ENCODE data around the gene CHMP4B.

CHMP4B gene, protein sequence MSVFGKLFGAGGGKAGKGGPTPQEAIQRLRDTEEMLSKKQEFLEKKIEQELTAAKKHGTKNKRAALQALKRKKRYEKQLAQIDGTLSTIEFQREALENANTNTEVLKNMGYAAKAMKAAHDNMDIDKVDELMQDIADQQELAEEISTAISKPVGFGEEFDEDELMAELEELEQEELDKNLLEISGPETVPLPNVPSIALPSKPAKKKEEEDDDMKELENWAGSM

DNA sequence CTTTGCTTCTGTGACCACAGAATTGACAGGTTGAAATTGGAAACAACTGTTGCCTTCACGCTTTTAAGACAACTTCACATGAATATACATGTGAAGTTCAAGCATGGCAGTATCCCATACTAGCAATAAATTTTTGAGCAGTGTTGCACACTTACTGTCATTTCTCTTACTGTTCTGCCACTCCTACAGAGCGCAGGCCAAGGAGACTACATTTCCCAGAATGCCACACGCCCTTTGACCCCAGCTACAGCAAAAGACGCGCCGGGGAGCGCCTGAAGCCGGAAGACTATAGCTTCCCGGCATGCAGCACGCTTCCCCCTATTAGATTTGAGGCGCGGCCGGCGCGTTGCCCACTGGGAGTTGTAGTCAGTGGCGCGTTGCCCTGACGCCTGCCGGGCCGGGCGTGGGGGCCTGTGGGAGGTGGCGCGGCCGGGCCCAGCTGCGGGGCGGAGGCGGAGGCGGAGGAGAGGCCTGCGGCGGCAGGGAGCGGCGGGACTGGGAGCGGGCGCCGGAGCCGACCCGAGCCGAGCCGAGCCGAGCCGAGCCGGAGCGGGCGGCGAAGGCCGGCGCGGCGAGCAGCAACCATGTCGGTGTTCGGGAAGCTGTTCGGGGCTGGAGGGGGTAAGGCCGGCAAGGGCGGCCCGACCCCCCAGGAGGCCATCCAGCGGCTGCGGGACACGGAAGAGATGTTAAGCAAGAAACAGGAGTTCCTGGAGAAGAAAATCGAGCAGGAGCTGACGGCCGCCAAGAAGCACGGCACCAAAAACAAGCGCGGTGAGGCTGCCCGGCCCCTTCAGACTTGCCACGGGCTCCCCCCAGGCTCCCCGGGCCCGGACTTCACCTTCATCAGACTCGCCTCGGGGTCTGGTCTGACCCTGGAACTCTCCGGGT lies at the start of gene CHMP4B:
Gene CHMP4B, plus strand, starts transcription at position 464 of the 891 bp plus-strand sequence. Its CDS starts 121 bp downstream, at position 585.
- peak; percentile 95 for DNase-seq

DNA sequence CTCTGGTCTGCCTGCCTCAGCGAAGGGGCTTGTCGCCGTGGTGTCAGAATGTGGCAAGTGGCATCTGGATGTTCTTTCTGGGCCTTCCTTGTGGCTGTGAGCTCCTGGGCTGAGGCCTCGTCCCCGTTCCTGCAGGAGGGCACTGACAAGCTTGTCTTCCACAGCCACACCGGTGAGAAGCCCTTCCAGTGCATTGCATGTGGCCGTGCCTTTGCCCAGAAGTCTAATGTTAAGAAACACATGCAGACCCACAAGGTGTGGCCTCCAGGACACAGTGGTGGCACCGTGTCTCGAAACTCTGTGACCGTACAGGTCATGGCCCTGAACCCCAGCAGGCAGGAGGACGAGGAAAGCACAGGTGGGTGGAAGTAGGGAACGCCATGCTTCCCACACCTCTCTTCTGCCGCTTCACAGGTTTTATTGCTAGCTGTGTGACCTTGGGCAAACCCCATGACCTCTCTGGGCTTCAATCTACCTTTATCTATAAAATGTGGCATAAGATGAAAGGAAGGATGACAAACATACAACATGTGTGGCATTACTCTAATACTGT lies 49.4 kb upstream of the CHMP4B start:
- DNase-seq: no peak

DNA sequence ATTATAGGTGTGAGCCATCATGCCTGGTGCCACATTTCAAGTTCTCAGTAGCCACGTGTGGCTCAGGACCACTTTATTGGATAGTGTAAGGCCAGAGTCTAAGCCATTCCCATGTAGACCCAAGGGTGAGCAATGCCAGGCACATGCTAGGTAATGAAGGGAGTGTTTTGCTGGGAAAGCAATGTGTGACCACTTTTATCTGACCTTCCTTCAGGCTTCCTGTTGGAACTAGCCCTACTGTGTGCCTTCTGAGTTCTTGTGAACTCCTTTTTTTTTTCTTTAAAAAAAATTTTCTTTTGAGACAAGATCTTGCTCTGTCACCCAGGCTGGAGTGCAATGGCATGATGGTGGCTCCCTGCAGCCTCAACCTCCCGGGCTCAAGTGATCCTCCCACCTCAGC lies 46.0 kb upstream of the CHMP4B start:
- no peak for DNase-seq

DNA sequence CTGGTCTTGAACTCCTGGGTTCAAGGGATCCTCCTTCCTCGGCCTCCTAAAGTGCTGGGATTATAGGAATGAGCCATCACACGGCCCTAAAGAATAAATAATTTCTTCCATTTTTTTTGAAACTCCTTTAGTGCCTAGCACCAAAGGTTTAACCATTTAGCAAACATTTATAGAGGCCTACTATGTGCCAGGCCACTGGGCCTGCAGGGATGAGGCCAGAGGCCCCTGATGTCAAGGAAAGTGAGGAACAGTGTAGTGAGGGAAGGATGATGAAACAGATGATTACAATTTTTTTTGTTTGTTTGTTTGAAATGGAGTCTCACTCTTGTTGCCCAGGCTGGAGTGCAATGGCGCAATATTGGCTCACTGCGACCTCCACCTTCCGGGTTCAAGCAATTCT lies 45.6 kb upstream of the CHMP4B start:
- DNase-seq: no peak

DNA sequence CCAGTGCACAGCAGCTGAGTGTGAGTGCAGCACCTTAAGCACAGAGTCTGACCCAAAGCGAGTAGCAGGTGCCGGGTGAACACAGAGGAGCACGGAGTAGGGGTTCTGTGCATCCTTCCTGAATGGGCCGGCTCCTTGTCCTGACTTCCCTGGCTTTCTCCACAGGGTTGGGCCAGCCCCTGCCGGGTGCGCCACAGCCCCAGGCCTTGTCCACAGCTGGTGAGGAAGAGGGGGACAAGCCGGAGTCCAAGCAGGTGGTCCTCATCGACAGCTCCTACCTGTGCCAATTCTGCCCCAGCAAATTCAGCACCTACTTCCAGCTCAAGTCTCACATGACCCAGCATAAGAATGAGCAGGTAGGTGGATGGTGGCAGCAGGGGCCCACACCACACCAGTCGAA lies 44.5 kb upstream of the CHMP4B start:
- no peak for DNase-seq

DNA sequence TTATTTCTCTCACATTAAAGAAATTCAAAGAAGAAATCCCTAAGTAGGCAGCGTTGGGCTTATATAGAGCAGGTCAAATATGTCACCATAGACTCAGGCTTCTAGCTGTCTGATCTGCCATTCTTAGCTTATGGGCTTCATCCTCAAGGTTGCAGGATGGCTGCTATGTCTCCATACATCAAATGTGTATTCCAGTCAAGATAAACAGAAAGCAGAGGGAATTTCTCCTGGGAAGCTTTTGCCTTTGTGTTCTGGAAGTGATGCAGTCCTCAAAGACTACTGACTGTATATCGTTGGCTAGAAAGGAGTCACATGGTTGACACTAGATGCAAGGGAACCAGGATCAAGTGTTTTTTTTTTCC lies 43.4 kb upstream of the CHMP4B start:
- DNase-seq: no peak

DNA sequence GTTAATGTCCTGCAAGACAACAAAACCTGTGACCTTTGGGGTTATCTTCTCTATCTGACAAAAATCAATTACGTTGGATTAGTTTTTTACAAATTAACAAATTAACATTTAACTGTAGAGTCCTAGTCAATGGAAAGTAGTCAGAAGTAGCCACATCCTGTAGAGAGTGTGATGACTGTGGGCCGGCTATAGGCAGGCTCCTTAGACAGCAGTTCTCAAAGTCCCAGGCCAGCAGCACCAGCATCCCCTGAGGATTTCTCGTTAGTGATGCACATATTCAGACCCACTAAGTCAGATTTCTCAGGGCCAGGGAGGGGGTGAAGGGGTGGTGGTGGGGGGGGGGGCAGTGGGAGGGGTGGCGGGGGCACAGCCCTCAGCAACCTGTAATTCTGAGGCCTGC lies 42.1 kb upstream of the CHMP4B start:
- DNase-seq: no peak

DNA sequence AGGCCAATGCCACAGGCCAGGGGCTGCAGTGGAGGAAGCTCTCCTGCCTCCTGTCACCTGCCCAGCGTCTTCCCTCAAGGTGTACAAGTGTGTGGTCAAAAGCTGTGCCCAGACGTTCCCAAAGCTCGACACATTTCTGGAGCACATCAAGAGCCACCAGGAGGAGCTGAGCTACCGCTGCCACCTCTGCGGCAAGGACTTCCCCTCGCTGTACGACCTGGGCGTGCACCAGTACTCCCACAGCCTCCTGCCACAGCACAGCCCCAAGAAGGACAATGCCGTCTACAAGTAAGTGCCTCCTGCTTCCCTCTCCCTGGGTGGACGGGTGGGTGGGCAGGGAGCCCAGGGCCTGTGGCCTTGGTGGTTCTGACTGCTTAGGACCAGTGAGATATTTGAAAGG lies 41.1 kb upstream of the CHMP4B start:
- DNase-seq: no peak

DNA sequence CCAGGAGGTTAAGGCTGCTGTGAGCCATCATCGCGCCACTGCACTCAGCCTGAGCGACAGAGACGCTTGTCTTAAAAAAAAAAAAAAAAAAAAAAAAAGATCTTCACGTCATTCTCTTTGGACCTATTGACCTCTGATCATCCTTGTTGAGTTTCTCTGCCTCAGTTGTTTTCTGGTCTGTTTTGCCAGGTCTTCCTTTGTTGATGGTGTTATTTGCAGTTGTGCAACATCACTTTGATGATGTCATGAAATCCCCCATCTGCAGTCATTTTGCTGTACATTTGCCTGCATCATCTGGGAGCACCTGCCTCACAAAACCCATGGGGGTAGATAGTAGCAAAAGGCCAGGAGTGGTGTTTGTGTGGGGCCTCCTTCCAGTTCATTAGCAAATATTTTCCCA lies 39.2 kb upstream of the CHMP4B start:
- no peak for DNase-seq

DNA sequence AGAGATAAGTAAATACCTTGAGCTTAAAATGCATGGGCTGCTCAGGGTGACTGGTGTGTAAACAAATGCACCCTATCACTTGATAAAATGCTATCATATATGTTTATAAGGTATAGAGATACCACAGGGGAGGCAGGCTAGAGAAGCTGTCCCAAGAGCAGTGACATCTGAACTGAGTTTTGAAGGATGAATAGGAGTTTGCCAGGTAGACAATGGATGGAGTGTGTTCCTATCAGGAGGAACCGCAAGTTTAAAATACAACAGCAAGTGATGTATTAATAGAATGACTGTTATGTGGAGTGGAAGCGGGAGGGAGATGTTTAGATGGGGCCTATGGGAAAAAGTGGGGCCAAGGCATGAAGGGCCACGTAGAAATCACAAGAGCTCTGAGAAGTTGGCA lies 38.7 kb upstream of the CHMP4B start:
- no peak for DNase-seq

DNA sequence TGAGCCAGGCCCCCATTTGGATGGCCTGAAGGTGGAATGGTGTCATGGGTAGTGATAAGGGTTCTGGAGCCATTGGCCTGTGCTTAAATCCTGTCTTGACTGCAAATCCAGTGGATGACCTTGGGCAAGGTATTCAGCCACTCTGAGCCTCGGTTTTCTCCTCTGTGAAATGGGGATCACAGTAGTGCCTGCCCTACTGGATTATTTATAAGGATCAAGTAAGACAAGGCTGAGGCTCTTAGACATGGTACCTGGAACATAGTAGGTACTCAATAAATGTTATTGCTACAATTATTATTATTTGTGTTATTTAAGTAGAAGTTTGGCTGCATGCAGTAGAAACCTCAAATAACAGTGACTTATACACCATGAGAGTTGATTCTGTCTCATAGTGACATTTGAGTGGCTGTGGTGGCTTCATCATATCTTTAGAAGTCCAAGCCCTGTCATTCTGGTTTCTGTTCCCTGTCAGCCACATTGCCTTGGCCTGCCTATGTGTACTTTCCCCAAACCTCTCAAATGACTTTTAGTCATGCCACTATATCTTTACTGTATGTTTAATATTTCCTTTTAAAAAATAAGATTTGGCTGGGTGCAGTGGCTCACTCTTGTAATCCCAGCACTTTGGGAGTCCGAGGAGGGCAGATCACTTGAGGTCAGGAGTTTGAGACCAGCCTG lies 37.6 kb upstream of the CHMP4B start:
- no peak for DNase-seq

DNA sequence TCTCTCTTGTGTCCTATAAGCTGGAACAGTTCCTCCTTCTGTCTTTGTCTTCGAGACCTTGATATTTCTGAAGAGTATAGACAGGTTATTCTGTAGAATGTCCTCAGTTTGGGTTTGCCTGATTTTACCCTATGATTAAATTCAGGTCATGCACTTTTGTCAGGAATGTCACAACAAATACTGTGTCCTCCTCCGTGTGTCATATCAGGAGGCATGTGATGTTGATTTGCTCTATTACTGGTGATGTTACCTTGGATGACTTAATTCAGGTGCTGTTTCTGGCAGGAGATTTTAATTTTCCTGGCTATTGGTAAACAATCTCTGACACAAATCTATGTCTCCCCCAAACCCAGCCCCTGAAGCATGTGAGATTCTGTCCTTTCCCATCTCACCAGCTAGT lies 33.3 kb upstream of the CHMP4B start:
- no peak for DNase-seq

DNA sequence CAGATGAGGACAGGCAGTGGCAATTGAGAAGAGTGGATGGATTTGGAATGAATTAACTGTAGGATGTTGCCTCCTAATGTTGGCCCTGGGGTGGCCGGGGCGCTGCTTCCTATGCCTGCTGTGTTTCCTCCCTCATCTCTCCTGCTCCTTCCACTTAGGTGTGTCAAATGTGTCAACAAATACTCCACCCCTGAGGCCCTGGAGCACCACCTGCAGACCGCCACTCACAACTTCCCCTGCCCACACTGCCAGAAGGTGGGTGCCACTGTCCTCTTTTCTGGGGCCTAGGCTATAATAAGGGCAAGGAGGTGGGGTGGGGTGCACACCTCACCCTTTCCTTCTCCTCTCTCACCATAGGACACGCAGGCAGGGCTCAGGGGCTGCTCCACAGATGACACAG lies 30.0 kb upstream of the CHMP4B start:
- no peak for DNase-seq

DNA sequence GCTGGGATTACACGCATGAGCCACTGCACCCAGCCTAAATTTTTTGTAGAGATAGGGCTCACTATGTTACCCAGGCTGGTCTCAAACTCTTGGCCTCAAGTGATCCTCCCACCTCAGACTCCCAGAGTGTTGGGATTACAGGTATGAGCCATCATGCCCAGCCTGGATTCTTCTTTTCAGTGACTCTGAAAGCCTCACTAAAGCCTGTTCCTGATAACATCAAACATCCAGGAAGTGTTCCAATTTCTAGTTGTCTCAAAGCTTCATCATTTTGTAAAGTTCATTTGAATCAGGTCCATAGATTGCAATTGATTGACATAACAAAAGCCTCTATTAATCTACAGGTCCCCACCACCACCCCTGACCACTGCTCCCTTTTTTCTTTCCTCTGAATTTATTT lies 29.2 kb upstream of the CHMP4B start:
- no peak for DNase-seq

DNA sequence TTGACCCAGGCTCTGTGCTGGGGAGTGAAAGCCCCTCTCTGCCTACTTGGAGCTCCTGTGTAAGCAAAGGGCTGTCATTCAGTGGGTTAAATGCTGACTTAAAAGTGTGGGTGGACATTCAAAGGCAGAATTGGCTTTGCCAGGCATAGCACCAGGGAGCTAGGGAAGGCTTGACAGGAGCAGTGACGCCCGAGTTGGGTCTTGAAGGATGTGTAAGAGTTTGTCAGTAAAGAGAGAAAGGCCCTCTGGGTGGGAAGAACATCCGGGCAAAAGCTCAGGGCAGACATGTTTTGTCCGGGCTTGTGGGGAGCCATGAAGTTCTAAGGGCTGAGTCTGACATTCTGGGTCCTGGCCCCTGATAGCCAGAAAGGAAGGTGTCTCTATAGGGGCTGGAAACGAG lies 27.9 kb upstream of the CHMP4B start:
- no peak for DNase-seq

DNA sequence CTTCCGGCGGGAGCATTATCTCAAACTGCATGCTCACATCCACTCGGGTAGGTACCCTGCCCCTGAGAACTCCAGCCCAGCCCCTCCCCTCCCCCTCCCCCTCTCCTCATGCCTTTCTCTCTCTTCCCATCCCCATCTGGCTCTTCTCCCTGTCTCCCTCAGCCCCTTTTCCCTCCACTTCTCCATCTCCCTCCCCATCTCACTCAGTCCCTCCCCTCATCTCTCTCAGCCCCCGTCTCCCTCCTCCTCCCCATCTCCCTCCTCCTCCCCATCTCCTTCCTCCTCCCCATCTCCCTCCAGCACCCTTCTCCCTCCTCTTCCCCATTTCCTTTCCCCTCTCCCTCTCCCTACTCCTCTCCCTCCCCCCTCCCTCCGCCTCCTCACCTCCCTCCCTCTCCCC lies 27.3 kb upstream of the CHMP4B start:
- no peak for DNase-seq

DNA sequence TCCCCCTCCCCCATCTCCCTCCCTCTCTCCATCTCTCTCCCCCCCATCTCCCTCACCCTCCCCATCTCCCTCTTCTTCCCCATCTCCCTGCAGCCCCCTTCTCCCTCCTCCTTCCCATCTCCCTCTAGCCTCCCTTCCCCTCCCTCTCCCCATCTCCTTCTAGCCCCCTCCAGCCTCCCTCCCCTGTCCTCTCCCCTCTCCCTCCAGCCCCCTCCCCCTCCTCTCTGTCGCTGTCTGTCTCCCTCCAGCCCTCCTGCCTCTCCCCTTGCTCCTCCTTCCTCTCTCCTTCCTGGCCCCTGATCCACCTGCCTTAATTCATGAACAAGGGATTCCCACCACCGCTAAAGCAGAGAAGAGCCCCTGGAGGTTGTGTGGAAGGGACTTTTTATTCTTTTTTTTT lies 26.9 kb upstream of the CHMP4B start:
- DNase-seq: no peak

DNA sequence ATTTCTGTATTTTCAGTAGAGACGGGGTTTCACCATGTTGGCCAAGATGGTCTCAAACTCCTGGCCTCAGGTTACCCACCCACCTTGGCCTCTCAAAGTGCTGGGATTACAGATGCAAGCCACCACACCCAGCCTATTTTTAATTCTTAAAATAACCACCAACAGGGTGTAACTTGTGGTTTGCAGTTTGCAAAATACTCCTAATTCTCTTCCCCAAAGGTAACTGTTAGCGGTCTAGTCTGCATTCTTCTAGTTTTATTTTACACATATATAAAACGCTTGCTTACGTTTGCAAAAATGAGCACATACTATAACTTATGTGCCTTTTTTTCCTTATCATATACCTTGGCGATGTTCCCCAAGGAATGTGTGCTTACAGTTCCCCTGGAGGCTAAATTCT lies 25.6 kb upstream of the CHMP4B start:
- no peak for DNase-seq

DNA sequence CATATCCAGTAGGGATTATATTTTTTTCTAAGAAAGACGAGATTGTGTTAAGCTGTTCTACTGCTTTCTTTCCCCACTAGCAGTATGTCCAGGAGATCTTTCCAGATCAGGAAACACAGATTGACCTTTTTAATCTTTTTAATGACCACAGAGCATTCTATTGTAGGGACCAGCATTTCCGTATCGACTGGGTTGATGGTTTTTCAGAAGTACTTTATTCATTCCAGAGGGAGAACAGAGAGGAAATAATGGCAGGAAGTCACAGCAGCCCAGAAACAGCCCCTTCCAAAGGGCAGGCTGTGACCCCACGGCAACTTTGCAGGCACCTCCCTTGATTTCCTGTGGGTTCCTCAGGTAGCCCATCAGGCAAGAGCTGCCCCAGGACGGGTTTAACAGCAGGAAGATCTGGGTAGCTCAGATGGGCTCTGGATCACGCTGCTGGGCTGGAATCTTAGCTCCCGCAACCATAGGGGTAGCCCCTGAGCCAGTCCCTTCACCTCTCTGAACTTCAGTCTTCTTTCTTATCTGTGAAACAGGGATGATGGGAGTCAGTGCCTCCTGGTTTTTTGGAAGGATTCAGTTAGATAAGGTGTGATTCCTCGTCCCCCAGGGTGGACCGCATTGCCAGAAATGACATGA lies 23.8 kb upstream of the CHMP4B start:
- no peak for DNase-seq

DNA sequence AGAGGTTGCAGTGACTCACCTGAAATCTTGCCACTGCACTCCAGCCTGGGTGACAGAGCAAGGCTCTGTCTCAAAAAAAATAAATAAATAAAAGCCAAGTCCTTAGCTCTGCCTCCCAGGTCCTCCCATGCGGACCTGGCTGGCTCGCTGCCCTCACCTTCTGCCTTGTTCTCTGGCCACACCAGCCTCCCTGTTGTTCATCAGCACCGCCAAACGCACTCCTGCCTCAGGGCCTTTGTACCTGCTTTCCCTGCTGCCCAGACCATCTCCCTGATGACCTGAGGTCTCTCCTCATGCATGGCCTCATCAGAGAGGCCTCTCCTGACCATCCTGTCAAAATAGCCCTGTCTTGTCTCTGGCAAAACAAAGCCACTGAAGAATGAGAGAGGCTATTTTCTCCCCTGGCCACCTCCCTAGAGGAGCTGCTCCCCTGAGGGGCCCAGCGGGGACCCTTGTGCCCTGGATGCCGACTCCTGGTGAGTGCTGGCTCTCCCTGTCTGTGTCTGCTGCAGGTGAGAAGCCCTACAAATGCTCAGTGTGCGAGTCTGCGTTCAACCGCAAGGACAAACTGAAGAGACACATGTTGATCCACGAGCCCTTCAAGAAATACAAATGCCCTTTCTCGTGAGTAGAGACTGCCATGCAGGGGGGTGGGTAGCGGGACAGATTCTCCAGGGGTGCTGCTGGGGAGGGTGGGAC lies 22.6 kb upstream of the CHMP4B start:
- no peak for DNase-seq

DNA sequence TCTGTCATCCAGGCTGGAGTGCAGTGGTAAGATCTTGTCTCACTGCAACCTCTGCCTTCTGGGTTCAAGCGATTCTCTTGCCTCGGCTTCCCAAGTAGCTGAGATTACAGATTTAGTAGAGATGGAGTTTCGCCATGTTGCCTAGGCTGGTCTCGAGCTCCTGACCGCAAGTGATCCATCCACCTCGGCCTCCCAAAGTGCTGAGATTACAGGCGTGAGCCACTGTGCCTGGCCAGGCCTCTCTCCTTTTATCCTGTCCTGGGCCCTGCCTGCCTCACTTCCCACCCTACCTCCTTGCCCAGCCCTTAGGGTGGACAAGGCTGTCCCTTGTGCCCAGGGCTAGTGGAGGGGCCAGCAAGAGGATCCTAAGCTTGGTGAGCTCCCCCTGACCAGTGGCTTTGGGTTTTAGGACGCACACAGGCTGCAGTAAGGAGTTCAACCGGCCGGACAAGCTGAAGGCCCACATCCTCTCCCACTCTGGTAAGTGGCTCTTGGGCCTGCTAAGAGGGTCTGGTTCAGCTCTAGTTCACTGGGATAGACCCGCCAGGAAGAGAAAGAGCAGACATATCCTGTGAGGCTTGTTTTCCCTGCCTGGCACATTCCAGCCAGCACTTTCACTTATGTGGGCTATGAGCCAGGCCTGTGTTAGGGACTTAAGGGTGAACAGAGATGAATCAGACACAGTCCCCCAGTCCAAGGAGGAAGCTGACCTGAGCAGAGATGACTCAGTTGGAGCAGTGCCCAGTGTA lies 21.9 kb upstream of the CHMP4B start:
- DNase-seq: no peak

DNA sequence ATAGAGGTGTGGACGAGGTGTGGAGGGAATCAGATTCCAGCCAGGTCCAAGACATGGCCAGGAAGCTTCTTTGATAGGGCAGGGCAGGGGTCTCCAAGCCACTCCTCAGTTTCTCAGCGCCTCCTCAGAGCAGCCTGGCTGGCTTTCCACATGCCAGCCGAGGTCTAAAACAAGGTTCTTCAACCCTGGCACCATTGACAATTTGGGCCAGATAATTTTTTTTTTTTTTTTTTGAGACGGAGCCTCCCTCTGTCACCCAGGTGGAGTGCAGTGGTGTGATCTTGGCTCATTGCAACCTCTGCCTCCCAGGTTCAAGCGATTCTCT lies 21.3 kb upstream of the CHMP4B start:
- DNase-seq: no peak
